K562 (cell line): ENCODE results near the gene SEPTIN1. TPM values are rescaled to one million over a fixed set of nuclear protein-coding genes. Genes with fewer than 3 reads are reported as not detected.

Experiments
- CTCF ChIP-seq, 3 experiments: IDR thresholded peaks in 2 of 3; conservative IDR thresholded peaks in 1 of 3; 2 replicates each; pipeline ENCODE4 v1.5.1; 2011 to 2012; ENCODE audit warnings: low read length in 3 of 3, mild to moderate bottlenecking in 3 of 3, control low read depth in 2 of 3, improper control_type of control experiment in 1 of 3, inconsistent platforms in 1 of 3, low read depth in 1 of 3, mixed read lengths in 1 of 3, moderate library complexity in 1 of 3; ENCODE audit not compliant: insufficient read depth in 2 of 3
- DEAF1 ChIP-seq: fragments of 450-650 bp; formaldehyde crosslinking; IDR thresholded peaks from 2 replicates; pipeline ENCODE4 v1.4.0; 2020; ENCODE audit warnings: mild to moderate bottlenecking, moderate library complexity
- EGR1 ChIP-seq: fragments of 450-650 bp; conservative IDR thresholded peaks from 2 replicates; pipeline ENCODE4 v1.6.1; 2017; ENCODE audit warnings: mild to moderate bottlenecking
- ETS1 ChIP-seq: conservative IDR thresholded peaks from 2 replicates; pipeline ENCODE4 v1.6.1; 2011; ENCODE audit warnings: low read depth, mild to moderate bottlenecking, low read length; ENCODE audit not compliant: control insufficient read depth
- KHSRP ChIP-seq: fragments of 450-650 bp; IDR thresholded peaks from 2 replicates; pipeline ENCODE4 v1.6.1; 2017
- KLF10 ChIP-seq: fragments of 250-450 bp; sonication (Bioruptor Pico); IDR thresholded peaks from 2 replicates; pipeline ENCODE4 v1.6.1; 2021; ENCODE audit warnings: matching md5 sums
- REST ChIP-seq, 2 experiments: fragments of 450-650 bp; formaldehyde crosslinking in 1 of 2; IDR thresholded peaks; 2 replicates each; pipeline versions ENCODE4 v1.4.0 to v1.6.1; 2014 to 2020; ENCODE audit warnings: mild to moderate bottlenecking in 2 of 2, borderline replicate concordance in 1 of 2, low read depth in 1 of 2
- SRSF9 ChIP-seq: fragments of 200-400 bp; formaldehyde crosslinking; IDR thresholded peaks from 2 replicates; pipeline ENCODE4 v1.6.1; 2017; ENCODE audit warnings: low read depth, low read length, borderline replicate concordance
- STAT5A ChIP-seq: IDR thresholded peaks from 2 replicates; pipeline ENCODE4 v1.6.1; 2012; ENCODE audit warnings: low read length, inconsistent platforms, borderline replicate concordance
- ZBTB9 ChIP-seq: fragments of 450-650 bp; formaldehyde crosslinking; IDR thresholded peaks from 2 replicates; pipeline ENCODE4 v1.4.0; 2020; ENCODE audit warnings: mild to moderate bottlenecking, moderate library complexity
- ZZZ3 ChIP-seq: fragments of 450-650 bp; IDR thresholded peaks from 2 replicates; pipeline ENCODE4 v1.6.1; 2016; ENCODE audit warnings: antibody characterized with exemption, mild to moderate bottlenecking, moderate library complexity
- polyA plus RNA-seq, 8 experiments: library from polyadenylated mRNA; depleted of rRNA in 4 of 8; stranded (reverse) in 5 of 8; unstranded in 3 of 8; fragments of >200 nt; fragmentation: Nextera tagmentation in 2 of 8; fragmentation: Illumina TruSeq in 1 of 8; extraction: Ambion mirVana in 2 of 8; extraction: Trizol in 1 of 8; gene quantifications; 2 replicates each; pipeline versions ENCODE4 v1.2.1 to v1.2.3, GENCODE V29; 2011 to 2014; ENCODE audit warnings: inconsistent platforms in 1 of 8, missing spikeins in 1 of 8
- total RNA-seq, 7 experiments: library from RNA; depleted of rRNA in 6 of 7; stranded (reverse); fragments of >200 nt in 6 of 7; fragmentation: Illumina TruSeq in 2 of 7; extraction: Trizol in 2 of 7; gene quantifications; 2 replicates each; pipeline versions ENCODE4 v1.2.1 to v1.2.3, GENCODE V29; 2011 to 2021; ENCODE audit warnings: low replicate concordance in 1 of 7

The SEPTIN1 gene
- total and polyA plus RNA-seq, 9 of the 15 experiments (the other 6 are each of a cell fraction or from before 2014, with no cell fraction given) = 0.23 to 5.6 (median 1.7) TPM; not detected in 1

- TF ChIP-seq KHSRP (no peak), ZBTB9 (CRISPR knock-in tag) (peak; percentile 48; the same call in 1 of the 2 replicates), REST (IDR thresholded peaks at IDR 0.05; ENCODE audit: borderline replicate concordance) (no peak), REST (CRISPR knock-in tag; IDR thresholded peaks at IDR 0.05; ENCODE audit: low read depth) (no peak), SRSF9 (no peak), KLF10 (CRISPR knock-in tag) (no peak), STAT5A (no peak), ZZZ3 (no peak), CTCF (IDR thresholded peaks at IDR 0.05 in 2 of 3, conservative IDR thresholded peaks at IDR 0.05 in 1 of 3; ENCODE audit: insufficient read depth in 2 of 3, low read depth in 1 of 3, low read length in 3 of 3) (no peak), ETS1 (no peak), EGR1 (no peak), DEAF1 (no peak)
Observed at GRCh38 chr16:30355954-30356308, 26.4 kb downstream of the SEPTIN1 start (continued).
